T47D (cell line): Measurements from ENCODE around the gene JCAD.

Experiments used
- DNase-seq, 2 experiments: peaks; one replicate each; pipeline versions ENCODE4 v3.0.0 to v3.0.0-alpha.2; 2011 to 2012; ENCODE audit warnings: low read depth in 1 of 2, low spot score in 1 of 2
- JUND ChIP-seq: IDR thresholded peaks from 2 replicates; pipeline ENCODE4 v1.6.1; 2012; ENCODE audit warnings: low read depth
- in situ Hi-C: cut with HindIII; loops from 2 replicates; pipeline ENCODE4 v1.10.0; 2016; ENCODE audit warnings: low sequenced_read_pairs, low pct_unique_long_range_greater_than_20kb

JCAD gene

DNA sequence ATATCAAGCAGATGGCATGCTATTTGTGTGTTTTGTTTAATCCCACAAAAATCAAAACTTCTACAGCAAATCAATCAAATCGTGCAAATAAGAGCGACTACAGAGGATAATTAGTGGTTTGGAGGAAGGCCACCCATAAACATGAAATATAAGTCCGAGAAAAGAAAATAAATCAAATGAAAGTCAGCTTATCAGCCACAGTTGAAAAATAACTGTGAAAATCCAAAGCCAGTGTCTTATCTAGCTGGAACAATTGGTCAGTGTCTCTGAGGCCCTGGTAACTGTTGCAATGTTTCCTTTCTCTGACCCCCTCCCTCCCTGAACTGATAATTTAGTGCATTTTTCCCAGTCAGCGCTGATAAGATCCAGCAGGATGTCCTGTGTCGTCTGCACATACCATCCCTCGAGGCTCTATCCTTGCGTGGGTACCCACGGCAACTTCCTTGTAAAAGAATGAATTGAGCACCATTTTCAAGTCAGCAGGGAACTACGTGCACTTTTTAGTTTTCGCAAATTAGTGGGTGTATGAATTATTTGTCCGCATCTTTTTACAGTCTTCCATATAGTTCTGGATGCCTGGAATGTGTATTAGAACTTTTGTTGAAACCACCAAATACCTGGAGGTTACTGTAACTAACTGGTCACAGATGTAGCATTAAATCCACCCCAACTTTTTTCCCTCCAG, 10.8 kb upstream of the JCAD start:
- TF ChIP-seq JUND: no peak
- in situ Hi-C loops: no loop called here
- no peak for DNase-seq

DNA sequence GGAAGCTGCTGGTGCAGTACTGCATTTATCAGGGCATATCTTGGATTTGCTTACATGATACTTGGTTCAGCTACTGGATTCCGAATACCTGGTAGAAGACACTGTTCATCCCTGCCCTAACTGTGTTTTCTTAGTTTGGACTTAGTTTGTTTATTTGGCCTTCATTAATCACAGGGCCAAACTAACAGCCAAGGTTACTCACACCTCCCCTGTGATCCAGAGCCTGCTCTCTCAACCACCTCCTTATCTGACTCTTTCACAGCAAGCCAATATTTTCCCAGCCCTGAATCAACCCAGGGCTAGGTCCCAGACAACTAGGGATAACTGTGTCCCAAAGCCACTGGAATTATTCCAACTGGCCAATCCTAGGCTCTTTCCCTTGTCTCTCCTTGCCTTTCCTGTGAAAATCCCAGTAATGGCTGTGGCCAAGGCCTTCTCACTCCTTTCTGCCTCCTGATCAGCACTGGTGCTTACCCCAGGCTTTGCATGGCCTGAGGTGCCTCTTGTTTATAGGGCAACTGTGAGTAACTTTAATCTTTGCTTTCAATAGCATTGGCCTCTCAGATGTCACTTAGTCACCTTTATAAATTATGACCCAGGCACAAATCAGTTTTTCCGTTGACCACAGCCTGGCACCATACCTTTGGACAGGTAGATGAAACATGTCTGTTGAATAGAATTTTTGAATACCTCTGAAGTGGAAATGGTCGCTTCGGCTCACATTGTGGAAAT, 9.3 kb upstream of the JCAD start:
- in situ Hi-C loops: no loop called here
- TF ChIP-seq JUND: no peak
- DNase-seq: no peak

DNA sequence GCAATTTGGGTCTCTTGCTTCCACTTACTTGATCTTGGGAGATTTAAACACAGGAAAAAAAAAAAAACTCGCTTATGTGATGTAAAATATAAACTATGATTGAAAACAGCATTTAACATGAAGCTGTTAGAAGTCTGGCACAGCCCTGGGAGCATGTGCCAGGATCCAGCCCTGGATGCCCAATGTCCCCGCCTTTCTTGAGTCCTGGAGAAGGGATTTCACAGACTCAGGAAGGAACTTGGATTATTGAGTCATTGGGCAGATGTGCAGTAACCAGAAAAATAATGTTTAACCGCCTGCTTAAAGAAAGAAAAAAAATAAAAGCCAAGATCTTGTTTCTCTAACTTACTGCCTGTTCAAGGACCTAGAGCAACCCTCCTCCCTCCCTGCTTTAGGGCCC, 3.7 kb upstream of the JCAD start:
- no peak for DNase-seq
- TF ChIP-seq JUND: no peak
- in situ Hi-C loops: no loop called here

DNA sequence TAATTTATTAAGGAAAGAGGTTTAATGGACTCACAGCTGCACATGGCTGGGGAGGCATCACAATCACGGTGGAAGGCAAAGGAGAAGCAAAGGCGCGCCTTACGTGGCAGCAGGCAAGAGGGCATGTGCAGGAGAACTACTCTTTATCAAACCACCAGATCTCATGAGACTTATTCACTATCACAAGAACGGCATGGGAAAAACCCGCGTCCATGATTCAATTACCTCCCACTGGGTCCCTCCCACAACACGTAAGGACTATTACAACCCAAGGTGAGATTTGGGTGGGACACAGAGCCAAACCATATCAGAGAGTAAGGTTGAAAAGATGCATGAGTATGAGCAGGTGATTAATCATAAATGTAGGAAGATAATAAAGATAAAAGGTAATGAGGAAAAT, 3.2 kb upstream of the JCAD start:
- in situ Hi-C loops: no loop called here
- no peak for TF ChIP-seq JUND
- no peak for DNase-seq

DNA sequence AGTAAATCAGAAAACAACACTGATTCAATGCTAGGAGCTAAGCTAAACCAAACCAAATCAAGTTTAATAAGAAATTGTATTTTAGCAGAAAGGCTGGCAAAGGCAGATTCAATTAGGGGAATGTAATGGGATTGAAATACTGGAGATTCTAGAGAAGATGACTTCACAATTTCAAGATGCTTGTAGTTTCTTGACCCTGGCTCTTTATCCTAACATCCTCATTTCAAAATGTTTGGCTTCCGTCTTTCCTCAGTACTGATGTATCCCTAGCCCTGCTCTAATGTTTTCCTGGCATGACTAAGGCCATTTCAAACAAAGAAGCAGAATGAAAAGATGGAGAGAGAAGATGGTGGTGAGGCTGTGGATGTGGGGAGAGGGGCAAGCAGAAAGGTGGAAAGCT, 2.7 kb upstream of the JCAD start:
- in situ Hi-C loops: no loop called here
- TF ChIP-seq JUND: no peak
- no peak for DNase-seq

DNA sequence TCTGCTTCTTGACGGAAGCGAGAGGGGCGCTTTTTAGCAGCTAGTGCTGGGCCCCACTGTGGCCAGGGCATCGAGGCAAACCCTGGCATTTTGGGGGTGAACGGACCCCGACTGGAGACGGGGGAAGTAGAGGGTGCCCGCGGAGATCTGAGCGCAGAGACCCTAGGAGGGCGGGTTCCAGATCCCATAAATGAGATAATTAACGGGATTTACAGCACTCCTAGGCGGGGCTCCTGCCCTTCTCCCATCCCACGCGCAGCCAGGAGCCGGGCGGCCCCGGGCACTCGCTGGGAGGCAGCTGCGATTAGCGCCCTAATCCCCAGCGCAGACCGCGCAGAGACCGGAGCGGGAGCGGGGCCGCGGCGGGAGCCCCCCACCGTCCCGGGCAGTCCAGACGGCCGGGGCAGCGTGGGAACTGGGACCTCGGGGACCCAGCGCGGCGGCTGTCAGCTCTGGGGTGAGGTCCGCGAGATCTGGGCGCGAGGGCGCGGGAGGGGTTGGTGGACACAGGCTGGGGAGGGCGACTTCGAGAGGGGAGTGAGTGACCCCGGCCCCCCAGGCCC, 735 bp downstream of the JCAD start:
- in situ Hi-C loops: no loop called here
- no peak for TF ChIP-seq JUND
- DNase-seq: no peak

DNA sequence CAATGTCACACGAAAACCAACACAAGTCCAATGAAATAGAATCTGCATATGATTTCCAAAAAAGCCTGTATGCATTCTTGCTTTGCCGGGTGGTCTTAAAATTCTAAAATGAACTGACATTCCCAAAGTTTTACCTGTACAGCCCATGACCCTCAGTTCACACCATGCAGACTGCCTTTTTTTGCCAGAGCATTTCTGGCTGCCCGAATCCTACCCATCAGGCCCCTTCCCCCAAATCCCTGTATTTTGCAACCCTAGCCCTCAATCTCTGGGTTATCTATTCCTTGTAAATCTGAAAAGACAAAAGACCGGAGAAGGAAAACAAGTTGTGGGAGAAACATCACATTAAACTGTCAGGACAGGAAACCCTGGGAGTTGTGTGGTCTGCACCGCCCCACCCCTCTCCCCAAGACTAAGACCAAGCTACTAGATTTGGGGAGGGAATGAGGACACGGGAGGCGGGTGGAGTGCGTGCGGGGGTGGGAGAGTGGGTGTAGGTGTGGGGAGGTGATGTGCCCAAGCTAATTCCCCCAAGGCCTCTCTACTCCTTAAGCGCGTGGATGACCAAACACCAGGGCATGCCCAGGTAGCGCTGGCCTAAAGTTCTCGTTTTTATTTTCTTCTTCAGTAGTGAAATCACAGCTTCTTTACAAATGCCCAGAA, 1.4 kb downstream of the JCAD start:
- no peak for DNase-seq
- in situ Hi-C loops: no loop called here
- no peak for TF ChIP-seq JUND

GRCh38 chr10:30057421-30057841, 2.0 kb downstream of the JCAD start:
- no peak for DNase-seq
- in situ Hi-C loops: no loop called here
- no peak for TF ChIP-seq JUND

DNA sequence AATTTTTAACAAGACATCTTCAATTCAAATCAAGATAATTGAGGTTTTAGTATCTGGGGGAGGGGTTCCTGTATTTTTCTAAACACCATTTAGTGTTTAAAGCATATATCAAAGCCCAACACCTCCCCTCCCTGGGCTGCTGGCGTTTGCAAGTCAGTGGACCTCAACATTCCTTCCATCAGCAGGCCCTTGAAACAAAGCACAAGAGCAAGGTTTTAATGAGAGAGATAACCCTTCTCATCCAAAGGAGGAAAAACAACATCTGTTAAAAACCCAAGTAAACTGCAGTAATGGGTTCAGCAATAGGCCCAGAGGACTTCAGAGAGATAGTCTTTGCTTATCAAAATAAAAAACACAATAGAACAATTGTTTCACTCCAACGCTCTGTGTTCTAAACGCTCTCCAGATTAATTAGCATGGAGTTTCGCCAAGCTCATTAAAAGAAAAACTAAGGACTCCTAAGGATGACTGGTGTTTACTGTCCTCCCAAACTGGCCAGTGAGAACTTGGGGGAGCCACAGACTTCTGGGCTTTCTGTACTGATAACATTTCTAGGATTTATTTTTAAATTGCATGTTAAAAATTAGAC, 2.5 kb downstream of the JCAD start:
- in situ Hi-C loops: no loop called here
- no peak for TF ChIP-seq JUND
- no peak for DNase-seq

DNA sequence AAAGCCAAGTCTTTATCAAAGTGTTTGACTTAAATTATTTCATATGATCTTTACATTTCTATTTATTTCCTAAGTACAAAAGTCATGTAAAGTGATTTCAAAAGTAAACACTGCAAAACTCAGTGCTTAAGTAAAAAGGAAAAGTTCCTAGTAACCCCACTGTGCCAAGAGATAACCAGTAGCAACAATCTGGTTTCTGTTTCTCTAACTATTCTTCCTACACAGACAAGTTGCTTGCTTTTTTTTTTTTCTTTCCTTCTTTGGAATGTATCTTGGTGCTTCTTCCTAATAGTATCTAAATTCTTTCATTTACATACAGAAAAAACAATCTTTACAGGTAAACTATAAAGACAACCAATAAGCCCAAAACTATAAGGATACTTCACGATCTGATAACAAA, 3.1 kb downstream of the JCAD start:
- in situ Hi-C loops: no loop called here
- DNase-seq: no peak
- no peak for TF ChIP-seq JUND

DNA sequence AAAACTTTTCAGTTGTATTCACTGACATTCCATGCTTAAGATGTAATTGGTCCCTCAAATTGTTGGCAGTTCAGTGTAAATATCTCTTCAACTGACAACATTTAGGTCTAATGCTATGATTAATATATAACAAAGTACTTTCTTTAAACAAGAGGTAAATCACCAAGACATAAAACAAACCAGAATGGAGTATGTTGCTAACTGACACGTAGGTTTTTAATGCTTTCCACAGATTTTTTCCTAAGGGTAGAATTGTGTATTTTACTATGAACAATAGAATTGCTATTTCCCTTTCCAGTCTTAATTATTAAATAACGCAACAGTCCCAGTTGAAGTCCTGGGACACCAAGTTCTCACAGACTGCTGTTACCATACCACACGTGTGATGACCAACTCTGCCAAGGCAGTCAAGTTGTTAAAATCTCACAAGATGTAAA, 4.1 kb downstream of the JCAD start:
- no peak for DNase-seq
- in situ Hi-C loops: no loop called here
- TF ChIP-seq JUND: no peak

DNA sequence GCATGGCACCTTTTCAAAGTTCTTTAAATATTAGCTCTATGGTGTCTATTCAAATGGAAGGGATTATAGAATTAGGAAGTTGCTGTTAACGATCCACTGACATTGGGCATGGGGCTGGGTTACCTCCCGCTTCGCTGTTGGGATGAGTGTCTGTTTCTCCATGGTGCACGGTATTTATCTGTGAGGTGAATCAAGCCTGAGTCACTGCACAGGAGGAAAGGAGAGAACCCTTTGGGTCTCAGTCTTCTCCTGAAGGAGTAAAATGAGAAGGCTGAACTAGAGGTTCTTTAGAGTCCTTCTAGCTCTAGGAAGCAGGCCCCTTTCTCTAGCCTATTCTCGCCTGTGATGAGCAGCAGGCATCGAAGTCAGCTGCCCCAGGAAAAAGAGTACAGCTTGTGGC, 7.3 kb downstream of the JCAD start:
- no peak for DNase-seq
- in situ Hi-C loops: no loop called here

More for the DNA sequence above, 7.3 kb downstream of the JCAD start:
- TF ChIP-seq JUND: no peak
